H1 (cell line): ENCODE data around the gene BCAS1. TPM values are rescaled to one million over a fixed set of nuclear protein-coding genes. Genes with fewer than 3 reads are reported as not detected.

Experiments used
- CTCF ChIA-PET: fragments of 300-600 bp; sonication (Branson Sonifier 250); formaldehyde crosslinking; loops from one replicate; lab custom pipeline; 2021; ENCODE audit not compliant: partially characterized antibody; lab: Charles Lee
- POLR2A ChIA-PET: fragments of 300-600 bp; sonication (Branson Sonifier 250); formaldehyde crosslinking; loops from one replicate; lab custom pipeline; 2021; ENCODE audit warnings: inconsistent platforms; ENCODE audit not compliant: partially characterized antibody; lab: Charles Lee
- DNase-seq, 2 experiments: peaks; one replicate each; pipeline versions ENCODE4 v3.0.0 to v3.0.0-alpha.2; 2010 to 2022; ENCODE audit warnings: low spot score in 2 of 2, low read depth in 1 of 2, mixed read lengths in 1 of 2
- FAIRE-seq: peaks from 2 replicates; lab custom pipeline; 2011; peaks lifted over from hg19 to GRCh38; lab: Jason Lieb, UNC
- H2AFZ ChIP-seq: 2 replicates; pipeline ENCODE4 v1.8.1; 2012; ENCODE audit warnings: low read length, inconsistent platforms
- H2AK5ac ChIP-seq: 2 replicates; pipeline ENCODE4 v1.6.1; 2013; ENCODE audit warnings: low read depth, low read length
- H2BK120ac ChIP-seq: replicated peaks from 2 replicates; pipeline ENCODE3; 2013; ENCODE audit warnings: low read depth, low read length, inconsistent platforms
- H2BK12ac ChIP-seq: 2 replicates; pipeline ENCODE4 v1.6.1; 2013; ENCODE audit warnings: low read depth, low read length
- H2BK15ac ChIP-seq: 2 replicates; pipeline ENCODE4 v1.6.1; 2013; ENCODE audit warnings: low read length
- H2BK20ac ChIP-seq: 2 replicates; pipeline ENCODE4 v1.6.1; 2013; ENCODE audit warnings: low read length
- H2BK5ac ChIP-seq: 2 replicates; pipeline ENCODE4 v1.6.1; 2013; ENCODE audit warnings: low read depth, low read length
- H3K14ac ChIP-seq: 2 replicates; pipeline ENCODE4 v1.6.1; 2013; ENCODE audit warnings: inconsistent platforms; ENCODE audit not compliant: insufficient read length
- H3K18ac ChIP-seq: 2 replicates; pipeline ENCODE4 v1.6.1; 2013; ENCODE audit warnings: low read length; ENCODE audit errors: extremely low read depth
- H3K23ac ChIP-seq: 2 replicates; pipeline ENCODE4 v1.6.1; 2013; ENCODE audit warnings: inconsistent platforms; ENCODE audit not compliant: insufficient read length
- H3K23me2 ChIP-seq: 2 replicates; pipeline ENCODE4 v1.6.1; 2013; ENCODE audit warnings: low read depth, low read length
- H3K27ac ChIP-seq: 2 replicates; pipeline ENCODE4 v1.6.1; 2011; ENCODE audit warnings: low read depth, low read length, inconsistent platforms
- H3K27me3 ChIP-seq, 4 experiments: replicated peaks in 1 of 4; 1 replicate in 1 of 4; 2 replicates in 3 of 4; pipeline versions ENCODE4 v1.6.1 to v1.8.1; 2011 to 2013; ENCODE audit warnings: low read length in 3 of 4, mild to moderate bottlenecking in 3 of 4, inconsistent platforms in 2 of 4, mixed read lengths in 2 of 4, moderate library complexity in 1 of 4; ENCODE audit not compliant: control insufficient read depth in 3 of 4, insufficient read depth in 3 of 4; ENCODE audit errors: extremely low read depth in 1 of 4
- H3K36me3 ChIP-seq, 4 experiments: 2 replicates each; pipeline versions ENCODE4 v1.6.1 to v1.8.1; 2011 to 2013; ENCODE audit warnings: mild to moderate bottlenecking in 4 of 4, low read length in 3 of 4, moderate library complexity in 2 of 4, control low read depth in 1 of 4, inconsistent platforms in 1 of 4; ENCODE audit not compliant: insufficient read depth in 4 of 4, control insufficient read depth in 2 of 4
- H3K4ac ChIP-seq: replicated peaks from 2 replicates; pipeline ENCODE3; 2013; ENCODE audit warnings: low read length, low read depth, mixed read lengths, inconsistent platforms; ENCODE audit not compliant: insufficient read length
- H3K4me1 ChIP-seq, 4 experiments: replicated peaks in 1 of 4; 1 replicate in 1 of 4; 2 replicates in 3 of 4; pipeline versions ENCODE4 v1.6.1 to v1.8.1; 2011 to 2013; ENCODE audit warnings: low read length in 3 of 4, inconsistent platforms in 2 of 4, mixed read lengths in 1 of 4; ENCODE audit not compliant: insufficient read depth in 4 of 4, control insufficient read depth in 3 of 4
- H3K4me2 ChIP-seq, 2 experiments: 2 replicates each; pipeline versions ENCODE4 v1.6.1 to v1.8.1; 2011 to 2013; ENCODE audit warnings: low read depth in 2 of 2, low read length in 2 of 2, control low read depth in 1 of 2, inconsistent platforms in 1 of 2, mild to moderate bottlenecking in 1 of 2; ENCODE audit not compliant: insufficient read depth in 1 of 2
- H3K4me3 ChIP-seq, 4 experiments: fragments of 200-600, 300-600 bp in 1 of 4; sonication (generic), shearing (Covaris generic), sonication (Bioruptor Twin) in 1 of 4; 2 replicates each; pipeline versions ENCODE4 v1.5.1 to v1.8.1; 2011 to 2016; ENCODE audit warnings: low read length in 4 of 4, low read depth in 3 of 4, control low read depth in 2 of 4, inconsistent platforms in 2 of 4, mild to moderate bottlenecking in 2 of 4, mixed read lengths in 1 of 4, moderate library complexity in 1 of 4; ENCODE audit not compliant: insufficient read depth in 2 of 4; ENCODE audit errors: extremely low read depth in 1 of 4
- H3K56ac ChIP-seq: replicated peaks from 2 replicates; pipeline ENCODE3; 2013; ENCODE audit warnings: low read depth, mild to moderate bottlenecking, mixed read lengths, low read length, inconsistent platforms; ENCODE audit not compliant: insufficient read length
- H3K79me1 ChIP-seq: 2 replicates; pipeline ENCODE4 v1.6.1; 2013; ENCODE audit warnings: low read depth, low read length, control low read depth
- H3K79me2 ChIP-seq, 2 experiments: 2 replicates each; pipeline versions ENCODE4 v1.6.1 to v1.8.1; 2012 to 2013; ENCODE audit warnings: low read length in 2 of 2, mild to moderate bottlenecking in 2 of 2, inconsistent platforms in 1 of 2; ENCODE audit not compliant: insufficient read depth in 2 of 2, control insufficient read depth in 1 of 2
- H3K9ac ChIP-seq, 4 experiments: replicated peaks in 1 of 4; 1 replicate in 1 of 4; 2 replicates in 3 of 4; pipeline versions ENCODE4 v1.6.1 to v1.8.1; 2011 to 2013; ENCODE audit warnings: low read depth in 3 of 4, low read length in 3 of 4, control low read depth in 2 of 4, mild to moderate bottlenecking in 2 of 4, moderate library complexity in 2 of 4, inconsistent platforms in 1 of 4; ENCODE audit errors: extremely low read depth in 1 of 4
- H3K9me3 ChIP-seq, 2 experiments: 2 replicates each; pipeline versions ENCODE4 v1.6.1 to v1.8.1; 2012 to 2013; ENCODE audit warnings: mild to moderate bottlenecking in 2 of 2, moderate library complexity in 2 of 2, control low read depth in 1 of 2, inconsistent platforms in 1 of 2, low read depth in 1 of 2, low read length in 1 of 2, mixed read lengths in 1 of 2; ENCODE audit not compliant: insufficient read depth in 2 of 2
- H4K20me1 ChIP-seq, 2 experiments: replicated peaks in 1 of 2; 2 replicates each; pipeline versions ENCODE3 to v1.8.1; 2011 to 2013; ENCODE audit warnings: inconsistent platforms in 2 of 2, low read length in 2 of 2, mild to moderate bottlenecking in 1 of 2; ENCODE audit not compliant: insufficient read depth in 2 of 2, control insufficient read depth in 1 of 2
- H4K5ac ChIP-seq: 2 replicates; pipeline ENCODE4 v1.6.1; 2013; ENCODE audit warnings: low read length, low read depth, mixed read lengths, inconsistent platforms; ENCODE audit not compliant: insufficient read length
- H4K8ac ChIP-seq: 2 replicates; pipeline ENCODE4 v1.8.0; 2013; ENCODE audit warnings: mild to moderate bottlenecking, moderate library complexity, low read length, inconsistent platforms; ENCODE audit not compliant: insufficient read depth; ENCODE audit errors: extremely low read depth
- H4K91ac ChIP-seq: replicated peaks from 2 replicates; pipeline ENCODE3; 2013; ENCODE audit warnings: low read length, mixed read lengths, inconsistent platforms; ENCODE audit not compliant: insufficient read length
- CBX8 ChIP-seq: fragments of 300-800, 300-1000 bp; sonication (generic); IDR thresholded peaks from 2 replicates; pipeline ENCODE4 v1.7.1; 2016; ENCODE audit warnings: low read depth, low read length, borderline replicate concordance
- FOSL1 ChIP-seq: IDR thresholded peaks from 2 replicates; pipeline ENCODE4 v1.6.1; 2011; ENCODE audit warnings: mild to moderate bottlenecking, low read depth, low read length, moderate library complexity; ENCODE audit not compliant: insufficient read depth
- WGBS, 2 experiments: shearing (Covaris generic) in 1 of 2; methylation state at CpG; one replicate each; pipeline versions ENCODE4 v1.1.6 to v1.1.7; 2013 to 2015; ENCODE audit warnings: low lambda C conversion rate in 2 of 2, mixed read lengths in 2 of 2, inconsistent platforms in 1 of 2, low coverage in 1 of 2, missing lambda C conversion rate in 1 of 2; ENCODE audit not compliant: insufficient replicate concordance in 2 of 2, insufficient coverage in 1 of 2, insufficient read length in 1 of 2; ENCODE audit errors: extremely low coverage in 1 of 2, missing lambda C conversion rate in 1 of 2; 5-methylcytosine and 5-hydroxymethylcytosine counted together
- polyA plus RNA-seq, 7 experiments: library from polyadenylated mRNA; depleted of rRNA in 3 of 7; stranded (reverse) in 5 of 7; unstranded in 2 of 7; fragments of >200 nt in 5 of 7; fragments of 200-250 nt in 2 of 7; gene quantifications; 1 replicate in 5 of 7; 2 replicates in 1 of 7; 4 replicates in 1 of 7; pipeline versions ENCODE4 v1.2.1 to v1.2.3, GENCODE V29; 2011 to 2013; ENCODE audit warnings: missing spikeins in 2 of 7, mixed read lengths in 2 of 7
- total RNA-seq: library from RNA; stranded (reverse); fragmentation: NEBNext Ultra II Directional; extraction: Animal tissue kit (Norgen Biotek cat#: 25700); gene quantifications from 2 replicates; pipeline ENCODE4 v1.2.1, GENCODE V29; 2021

Gene BCAS1
- total and polyA plus RNA-seq, 2 of the 8 experiments (the other 6 are each of a cell fraction or from before 2014, with no cell fraction given) = 0.06 to 0.19 TPM

DNA sequence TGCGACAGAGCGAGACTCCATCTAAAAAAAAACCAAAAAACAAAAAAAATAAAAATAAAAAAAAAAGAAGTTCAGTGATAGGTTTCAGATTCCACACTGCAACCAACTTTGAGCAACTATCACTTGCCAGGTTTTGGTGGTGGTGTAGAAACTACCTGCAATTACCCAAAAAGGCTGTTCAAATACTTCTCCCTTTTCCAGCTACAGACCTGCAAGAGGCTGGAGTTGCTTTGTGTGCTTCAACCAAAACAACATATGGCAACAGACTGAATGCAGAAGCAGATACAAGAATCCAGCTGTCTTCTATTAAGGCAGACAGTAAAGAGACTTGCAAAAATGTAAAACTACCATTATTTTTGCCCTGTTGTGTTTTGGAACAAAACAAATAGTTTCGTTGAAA lies 9.3 kb upstream of the BCAS1 start:
- Histone ChIP-seq H2AFZ (no peak overlapping the region), H4K20me1 (peaks cover 0 to 2% of the 10 kb centered on the region in 2 experiments), H3K4me3 (no peak overlapping the region), H3K14ac (no peak overlapping the region), H3K27ac (no peak overlapping the region), H3K23me2 (peaks cover 5% of the 10 kb centered on the region; the same call in 1 of the 2 replicates), H3K27me3 (no peaks in the 10 kb centered on the region), H4K8ac (no peak overlapping the region), H3K4ac (no peak overlapping the region), H3K36me3 (no peaks in the 10 kb centered on the region), H4K5ac (no peak overlapping the region), H3K4me2 (no peak overlapping the region), H2BK20ac (no peak overlapping the region), H3K79me1 (no peaks in the 10 kb centered on the region), H2AK5ac (no peak overlapping the region), H3K9me3 (no peaks in the 10 kb centered on the region), H2BK5ac (no peak overlapping the region), H4K91ac (no peak overlapping the region), H3K56ac (no peak overlapping the region), H2BK15ac (no peak overlapping the region), H3K18ac (no peak overlapping the region), H3K79me2 (no peaks in the 10 kb centered on the region), H2BK12ac (no peak overlapping the region), H3K4me1 (no peaks in the 10 kb centered on the region), H3K23ac (no peak overlapping the region), H2BK120ac (no peak overlapping the region), H3K9ac (no peak overlapping the region)
- ChIA-PET POLR2A (interaction anchor here (0.7 kb wide), 1 partner anchor 11 kb away, joined by 3 read pairs; no protein-coding TSS in a partner anchor), CTCF (interaction anchor here (0.6 kb wide), 1 partner anchor 126 kb away, joined by 4 read pairs; no protein-coding TSS in a partner anchor)
- no peak for TF ChIP-seq CBX8
- TF ChIP-seq FOSL1 = no peak
- FAIRE-seq = no peak
- DNase-seq = no peak
- WGBS, 2 experiments = 67% methylated on average over 3 of the region's 3 CpGs; no CpG with 5 or more reads in 1 of the 2 experiments
